Osteoblast (primary cell): ENCODE results near the gene POLD2. TPM values are rescaled to one million over a fixed set of nuclear protein-coding genes. Genes with fewer than 3 reads are reported as not detected.
A peak's percentile ranks its signal among the peaks of the same experiment; 100 is the strongest.

Experiments
- DNase-seq: peaks from one replicate; pipeline ENCODE4 v3.0.0; 2011; ENCODE audit warnings: low spot score, mixed read lengths; ENCODE audit not compliant: insufficient read length; ENCODE audit errors: missing footprints
- H2AFZ ChIP-seq: 2 replicates; pipeline ENCODE4 v1.6.0; 2011; ENCODE audit warnings: mild to moderate bottlenecking, low read length
- H3K27ac ChIP-seq: 2 replicates; pipeline ENCODE4 v1.5.1; 2011; ENCODE audit warnings: mild to moderate bottlenecking, low read depth, low read length, moderate library complexity
- H3K27me3 ChIP-seq: 2 replicates; pipeline ENCODE4 v1.6.0; 2012; ENCODE audit warnings: mild to moderate bottlenecking, control low read depth, inconsistent platforms, low read length, moderate library complexity; ENCODE audit not compliant: insufficient read depth
- H3K36me3 ChIP-seq: 2 replicates; pipeline ENCODE4 v1.5.1; 2011; ENCODE audit warnings: mild to moderate bottlenecking, low read length, control low read depth, moderate library complexity; ENCODE audit not compliant: insufficient read depth
- H3K4me1 ChIP-seq: 2 replicates; pipeline ENCODE4 v1.5.1; 2011; ENCODE audit warnings: mild to moderate bottlenecking, low read length, control low read depth, moderate library complexity; ENCODE audit not compliant: insufficient read depth
- H3K4me2 ChIP-seq: 2 replicates; pipeline ENCODE4 v1.6.0; 2011; ENCODE audit warnings: mild to moderate bottlenecking, low read length; ENCODE audit not compliant: insufficient read depth
- H3K4me3 ChIP-seq: fragments of 200-600 bp; sonication (generic); 3 replicates; pipeline ENCODE4 v1.5.1; 2012; ENCODE audit warnings: mild to moderate bottlenecking, low read length, inconsistent platforms; ENCODE audit not compliant: insufficient read depth
- H3K79me2 ChIP-seq: 2 replicates; pipeline ENCODE4 v1.6.0; 2012; ENCODE audit warnings: mild to moderate bottlenecking, low read length, control low read depth, inconsistent platforms; ENCODE audit not compliant: insufficient read depth
- H3K9me3 ChIP-seq: 2 replicates; pipeline ENCODE4 v1.5.1; 2011; ENCODE audit warnings: low read depth, low read length, control low read depth
- H4K20me1 ChIP-seq: 2 replicates; pipeline ENCODE4 v1.6.0; 2012; ENCODE audit warnings: mild to moderate bottlenecking, low read length, control low read depth; ENCODE audit not compliant: insufficient read depth
- total RNA-seq: library from RNA; depleted of rRNA; stranded (reverse); fragments of >200 nt; gene quantifications from 2 replicates; pipeline ENCODE4 v1.2.3, GENCODE V29; 2012
- TF ChIP-seq, protein P1 (sequence below): IDR thresholded peaks from 2 replicates; pipeline ENCODE4 v1.5.1; 2011; ENCODE audit warnings: mild to moderate bottlenecking, low read depth, low read length, moderate library complexity; ENCODE audit errors: extremely low read depth

POLD2 gene
- total RNA-seq, 1 donor, result 80.3 TPM

DNA sequence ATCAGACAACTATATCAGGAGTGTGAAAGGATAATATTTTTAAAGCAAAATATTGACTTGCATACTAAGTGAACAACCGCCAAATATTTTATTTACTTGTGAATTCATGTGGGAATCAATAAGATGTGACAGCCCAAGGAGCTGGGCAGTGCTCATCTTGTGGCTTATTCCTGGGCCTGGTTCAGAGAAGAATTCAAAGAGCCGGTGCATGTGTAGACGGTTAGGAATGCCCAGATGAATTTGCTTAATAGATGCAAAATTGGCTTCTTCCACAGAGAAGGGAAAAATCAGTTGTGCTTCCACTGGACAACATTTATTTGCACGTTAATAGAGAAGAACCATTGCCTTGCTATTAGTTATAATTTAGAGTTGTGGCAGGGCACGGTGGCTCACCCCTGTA lies 13.4 kb upstream of the POLD2 start:
- peak; percentile 60 for DNase-seq
- no peaks in the 10 kb centered on the region for H3K79me2 ChIP-seq
- H3K36me3 ChIP-seq, result no peaks in the 10 kb centered on the region
- TF ChIP-seq, protein P1, sequence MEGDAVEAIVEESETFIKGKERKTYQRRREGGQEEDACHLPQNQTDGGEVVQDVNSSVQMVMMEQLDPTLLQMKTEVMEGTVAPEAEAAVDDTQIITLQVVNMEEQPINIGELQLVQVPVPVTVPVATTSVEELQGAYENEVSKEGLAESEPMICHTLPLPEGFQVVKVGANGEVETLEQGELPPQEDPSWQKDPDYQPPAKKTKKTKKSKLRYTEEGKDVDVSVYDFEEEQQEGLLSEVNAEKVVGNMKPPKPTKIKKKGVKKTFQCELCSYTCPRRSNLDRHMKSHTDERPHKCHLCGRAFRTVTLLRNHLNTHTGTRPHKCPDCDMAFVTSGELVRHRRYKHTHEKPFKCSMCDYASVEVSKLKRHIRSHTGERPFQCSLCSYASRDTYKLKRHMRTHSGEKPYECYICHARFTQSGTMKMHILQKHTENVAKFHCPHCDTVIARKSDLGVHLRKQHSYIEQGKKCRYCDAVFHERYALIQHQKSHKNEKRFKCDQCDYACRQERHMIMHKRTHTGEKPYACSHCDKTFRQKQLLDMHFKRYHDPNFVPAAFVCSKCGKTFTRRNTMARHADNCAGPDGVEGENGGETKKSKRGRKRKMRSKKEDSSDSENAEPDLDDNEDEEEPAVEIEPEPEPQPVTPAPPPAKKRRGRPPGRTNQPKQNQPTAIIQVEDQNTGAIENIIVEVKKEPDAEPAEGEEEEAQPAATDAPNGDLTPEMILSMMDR, result no peak
- no peak overlapping the region for H3K4me2 ChIP-seq
- H3K27ac ChIP-seq, result no peak overlapping the region
- no peaks in the 10 kb centered on the region for H3K27me3 ChIP-seq
- H3K4me1 ChIP-seq, result peaks cover 9% of the 10 kb centered on the region
- H2AFZ ChIP-seq, result no peak overlapping the region
- H4K20me1 ChIP-seq, result no peaks in the 10 kb centered on the region
- no peaks in the 10 kb centered on the region for H3K9me3 ChIP-seq
- no peak overlapping the region for H3K4me3 ChIP-seq

DNA sequence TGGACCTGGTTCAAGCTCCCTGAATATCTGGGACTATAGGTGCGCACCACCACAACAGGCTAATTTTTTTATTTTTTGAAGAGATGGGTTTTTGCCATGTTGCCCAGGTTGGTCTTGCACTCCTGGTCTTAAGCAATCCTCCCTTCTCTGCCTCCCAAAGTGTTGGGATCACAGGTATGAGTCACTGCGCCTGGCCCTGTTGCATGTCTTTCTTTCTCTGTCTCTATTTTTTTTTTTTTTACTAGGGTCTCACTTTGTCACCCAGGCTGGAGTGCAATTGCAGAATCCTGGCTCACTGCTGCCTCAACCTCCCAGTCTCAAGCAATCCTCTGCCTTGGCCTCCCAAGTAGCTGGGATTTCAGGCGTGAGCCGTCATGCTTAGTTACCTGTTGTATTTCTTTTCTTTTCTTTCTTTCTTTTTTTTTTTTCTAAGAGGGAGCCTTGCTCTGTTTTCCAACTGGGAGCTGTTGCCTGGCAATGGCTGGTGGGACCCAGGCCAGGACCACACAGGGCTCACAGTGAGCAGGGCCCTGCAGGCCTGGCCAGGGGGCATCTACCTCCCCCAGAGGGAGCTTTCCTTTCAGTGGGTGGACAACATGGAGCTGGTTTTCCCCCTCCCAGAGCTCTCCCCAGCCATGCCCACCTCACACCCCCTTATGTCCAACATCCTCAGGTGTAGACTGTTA lies 11.7 kb upstream of the POLD2 start:
- TF ChIP-seq, protein P1, result no peak
- Histone ChIP-seq H2AFZ (no peak overlapping the region), H3K79me2 (no peaks in the 10 kb centered on the region), H4K20me1 (no peaks in the 10 kb centered on the region), H3K4me3 (no peak overlapping the region), H3K4me1 (peaks cover 9% of the 10 kb centered on the region), H3K27me3 (no peaks in the 10 kb centered on the region), H3K36me3 (no peaks in the 10 kb centered on the region), H3K9me3 (no peaks in the 10 kb centered on the region), H3K27ac (no peak overlapping the region), H3K4me2 (no peak overlapping the region)
- peak; percentile 52 for DNase-seq

DNA sequence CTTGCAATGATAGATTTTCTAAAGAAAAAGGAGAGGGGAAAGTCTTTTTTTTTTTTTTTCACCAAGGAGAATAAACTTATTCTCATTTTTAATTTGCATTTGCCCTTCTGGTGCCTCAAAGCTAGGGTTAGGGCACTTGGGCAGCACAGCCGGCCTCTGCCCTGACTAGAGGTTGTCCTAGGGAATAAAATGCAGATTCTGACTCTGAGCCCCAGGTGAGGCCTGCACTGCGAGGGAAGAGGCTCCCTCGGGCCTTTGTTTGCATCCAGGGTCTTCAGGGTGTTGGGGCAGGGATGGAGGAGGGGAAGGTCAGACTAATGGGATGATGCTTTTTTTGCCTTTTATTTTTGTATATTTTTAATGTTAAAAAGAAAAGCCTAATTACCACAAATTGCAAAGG lies 9.9 kb upstream of the POLD2 start:
- H3K4me2 ChIP-seq, result no peak overlapping the region
- TF ChIP-seq, protein P1, result no peak
- H2AFZ ChIP-seq, result no peak overlapping the region
- H3K27ac ChIP-seq, result no peak overlapping the region
- DNase-seq, result peak; percentile 78
- H3K9me3 ChIP-seq, result no peaks in the 10 kb centered on the region
- H4K20me1 ChIP-seq, result no peaks in the 10 kb centered on the region
- peaks cover 9% of the 10 kb centered on the region for H3K4me1 ChIP-seq
- H3K4me3 ChIP-seq, result no peak overlapping the region
- H3K79me2 ChIP-seq, result no peaks in the 10 kb centered on the region
- no peaks in the 10 kb centered on the region for H3K27me3 ChIP-seq
- H3K36me3 ChIP-seq, result no peaks in the 10 kb centered on the region

DNA sequence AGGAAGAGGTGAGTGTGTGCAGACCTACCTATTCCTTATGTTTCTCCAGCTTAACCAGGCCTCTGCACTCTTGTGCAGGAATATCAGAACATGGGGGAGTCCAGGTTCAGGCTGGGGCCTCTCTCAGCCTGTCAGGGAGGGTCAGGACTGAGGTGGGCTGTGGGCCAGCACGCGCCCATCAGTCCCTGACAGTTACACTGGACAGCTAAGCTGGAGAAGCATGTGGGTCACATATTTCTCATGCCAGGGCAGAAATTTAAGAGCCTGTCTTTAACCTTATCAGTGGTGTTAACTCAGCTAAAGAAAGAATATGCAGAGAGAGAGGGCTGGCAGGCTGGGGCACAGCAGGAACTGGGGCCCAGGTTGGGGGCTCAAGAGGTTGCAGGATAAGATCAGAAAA lies 8.7 kb upstream of the POLD2 start:
- Histone ChIP-seq H3K27ac (no peak overlapping the region), H3K4me2 (no peak overlapping the region)
- DNase-seq, result peak; percentile 69

More for the DNA sequence above, 8.7 kb upstream of the POLD2 start:
- Histone ChIP-seq H2AFZ (no peak overlapping the region), H3K4me3 (no peak overlapping the region), H3K9me3 (no peaks in the 10 kb centered on the region), H3K27me3 (no peaks in the 10 kb centered on the region), H3K4me1 (peaks cover 9% of the 10 kb centered on the region), H3K36me3 (no peaks in the 10 kb centered on the region), H4K20me1 (no peaks in the 10 kb centered on the region), H3K79me2 (no peaks in the 10 kb centered on the region)
- TF ChIP-seq, protein P1, result no peak
